ENCODE measurements around the gene LCN12. TPM values are rescaled to one million over a fixed set of nuclear protein-coding genes. Genes with fewer than 3 reads are reported as not detected.

LCN12 gene
- total RNA-seq, 2 donors from 2014 or later = 0.64 to 2.0 TPM

- H3K36me3 Mint-ChIP-seq = no peaks in the 10 kb centered on the region
- no peak overlapping the region for H3K27ac Mint-ChIP-seq
- no peak for ATAC-seq
- H3K9me3 Mint-ChIP-seq = peaks cover 9% of the 10 kb centered on the region in 2 donors
- DNase-seq (ENCODE audit: low spot score in 2 of 2) = no peak
Measured at GRCh38 chr9:136960938-136961275, 8.8 kb downstream of the LCN12 start.

DNA sequence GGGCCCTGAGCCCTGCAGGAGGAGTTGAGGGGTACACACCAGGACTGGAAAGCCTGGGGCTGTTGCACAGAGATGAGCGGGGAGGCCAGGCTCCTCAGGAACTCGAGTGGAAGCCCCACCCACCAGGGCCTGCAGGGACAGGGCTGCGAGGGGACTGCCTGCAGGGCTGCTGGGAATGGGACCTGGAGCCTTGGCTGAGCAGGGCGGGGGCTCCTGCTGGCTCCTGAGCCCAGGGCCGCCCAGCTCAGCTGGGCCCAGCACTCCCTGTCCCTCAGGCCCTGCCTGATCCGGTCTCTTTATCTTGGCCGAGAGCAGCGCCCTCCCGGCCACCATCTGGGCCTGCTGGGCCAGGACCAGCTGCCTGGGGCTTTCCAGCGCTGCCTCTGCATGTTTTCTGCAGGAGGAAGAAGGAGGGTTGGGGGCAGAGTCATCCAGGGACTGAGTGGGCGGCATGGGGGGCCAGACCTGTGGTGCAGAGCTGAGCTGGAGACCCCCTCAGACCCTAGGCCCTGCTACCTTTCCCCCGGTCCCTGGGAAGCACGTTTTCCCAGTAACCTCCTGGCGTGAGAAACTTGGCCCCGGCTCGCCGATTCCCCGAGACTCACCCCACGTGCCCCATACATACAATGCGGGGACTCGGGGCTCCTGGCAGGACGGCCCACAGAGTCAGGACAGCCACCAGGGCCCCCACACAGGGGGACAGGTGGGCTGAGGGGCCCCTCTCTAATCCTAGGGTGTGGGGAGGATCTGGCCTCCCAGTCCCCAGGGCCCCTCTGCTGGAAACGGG lies 9.4 kb downstream of the LCN12 start:
- Mint-ChIP-seq H3K27ac (no peak overlapping the region), H3K36me3 (no peaks in the 10 kb centered on the region), H3K9me3 (peaks cover 5% of the 10 kb centered on the region in 2 donors)
- DNase-seq (ENCODE audit: low spot score in 2 of 2) (no peak), ATAC-seq (no peak)

DNA sequence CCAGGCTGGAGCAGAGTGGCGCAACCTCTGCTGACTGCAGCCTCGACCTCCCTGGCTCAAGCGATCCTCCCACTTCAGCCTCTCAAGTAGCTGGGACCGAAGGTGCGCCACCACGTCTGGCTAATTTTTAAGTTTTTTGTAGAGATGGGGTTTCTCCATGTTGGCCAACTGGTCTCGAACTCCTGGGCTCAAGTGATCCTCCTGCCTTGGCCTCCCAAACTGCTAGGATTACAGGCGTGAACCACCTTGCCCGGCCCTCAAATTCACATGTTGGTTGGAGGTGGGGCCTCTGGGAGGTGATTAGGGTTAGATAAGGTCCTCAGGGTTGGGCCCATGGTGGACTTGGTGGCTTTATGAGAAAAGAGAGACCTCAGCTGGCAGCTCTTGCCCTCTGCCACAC lies 10.1 kb downstream of the LCN12 start:
- Mint-ChIP-seq H3K36me3 (no peaks in the 10 kb centered on the region), H3K9me3 (no peaks in the 10 kb centered on the region), H3K27ac (no peak overlapping the region)
- DNase-seq (ENCODE audit: low spot score in 2 of 2) (no peak), ATAC-seq (no peak)

DNA sequence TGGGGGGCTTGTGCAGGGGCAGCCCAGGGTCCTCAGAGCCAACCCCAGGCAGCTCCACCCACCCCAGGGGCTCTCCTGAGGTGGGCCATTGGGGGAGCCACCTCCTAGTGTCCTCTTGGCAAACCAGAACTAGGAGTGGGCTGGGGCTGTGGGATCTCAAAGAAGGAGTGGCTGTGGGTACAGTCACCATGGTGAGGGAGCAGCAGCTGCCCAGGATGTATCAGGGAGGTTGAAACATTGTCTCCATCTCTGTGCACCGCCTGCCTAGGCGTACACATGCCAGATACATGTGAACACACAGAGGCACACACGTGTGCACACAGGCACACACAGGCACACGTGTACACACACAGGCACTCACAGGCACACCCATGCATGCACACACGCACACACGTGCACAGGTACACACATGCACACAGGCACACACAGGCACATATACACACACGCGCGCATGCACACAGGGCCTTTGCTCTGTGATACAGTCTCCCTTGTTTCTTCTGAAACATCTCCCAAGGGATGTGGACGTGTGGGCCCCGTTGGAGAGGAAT lies 10.7 kb downstream of the LCN12 start:
- Mint-ChIP-seq H3K9me3 (no peaks in the 10 kb centered on the region), H3K27ac (no peak overlapping the region), H3K36me3 (no peaks in the 10 kb centered on the region)
- no peak for DNase-seq (ENCODE audit: low spot score in 2 of 2)
- ATAC-seq = no peak

- no peak for ATAC-seq
- no peak for DNase-seq (ENCODE audit: low spot score in 2 of 2)
- no peak overlapping the region for H3K27ac Mint-ChIP-seq
Measured at GRCh38 chr9:136963341-136963740, 11.3 kb downstream of the LCN12 start.

DNA sequence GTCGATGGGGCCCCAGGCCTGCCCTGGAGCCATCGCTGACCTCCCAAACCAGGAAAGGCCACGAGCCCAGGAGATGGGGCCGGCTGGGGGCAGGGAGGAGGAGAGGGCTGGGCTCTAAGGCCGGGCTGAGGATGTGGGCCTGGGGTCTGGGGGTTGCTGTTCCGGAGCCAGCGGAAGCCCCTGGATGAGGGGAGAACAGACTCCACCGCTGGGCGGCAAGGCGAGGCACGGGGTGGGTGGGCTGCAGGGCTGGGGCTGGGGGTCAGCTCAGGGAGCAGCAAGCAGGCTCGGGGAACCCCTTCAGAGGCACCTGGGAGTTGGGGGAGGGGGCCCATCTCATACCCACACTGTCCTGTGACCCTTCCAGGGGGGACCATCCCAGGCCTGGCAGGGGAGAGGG lies 11.7 kb downstream of the LCN12 start:
- no peak for ATAC-seq

More at GRCh38 chr9:136963341-136963740, 11.3 kb downstream of the LCN12 start:
- Mint-ChIP-seq H3K36me3 (no peaks in the 10 kb centered on the region), H3K9me3 (no peaks in the 10 kb centered on the region)

GRCh38 chr9:136964171-136964689 lies 12.2 kb downstream of the LCN12 start:
- H3K27ac Mint-ChIP-seq = no peak overlapping the region
- ATAC-seq (no peak), DNase-seq (ENCODE audit: low spot score in 2 of 2) (no peak)
- no peaks in the 10 kb centered on the region for H3K36me3 Mint-ChIP-seq
- no peaks in the 10 kb centered on the region for H3K9me3 Mint-ChIP-seq

More for the DNA sequence above, 11.7 kb downstream of the LCN12 start:
- no peak overlapping the region for H3K27ac Mint-ChIP-seq
- no peaks in the 10 kb centered on the region for H3K36me3 Mint-ChIP-seq
- no peak for DNase-seq (ENCODE audit: low spot score in 2 of 2)
- H3K9me3 Mint-ChIP-seq = no peaks in the 10 kb centered on the region

- no peaks in the 10 kb centered on the region for H3K9me3 Mint-ChIP-seq
- H3K27ac Mint-ChIP-seq = no peak overlapping the region
- ATAC-seq = no peak
- DNase-seq (ENCODE audit: low spot score in 2 of 2) = no peak
- H3K36me3 Mint-ChIP-seq = no peaks in the 10 kb centered on the region
Measured at GRCh38 chr9:136964833-136965422, 12.9 kb downstream of the LCN12 start.

- ATAC-seq (peak; percentile 51 to 57), DNase-seq (ENCODE audit: low spot score in 2 of 2) (no peak)
- Mint-ChIP-seq H3K36me3 (no peaks in the 10 kb centered on the region), H3K9me3 (no peaks in the 10 kb centered on the region), H3K27ac (peak overlapping the region in 1 of 2 donors; percentile 46)
Measured at GRCh38 chr9:136965771-136966484, 13.9 kb downstream of the LCN12 start.

GRCh38 chr9:136968333-136969127 lies 16.5 kb downstream of the LCN12 start:
- ATAC-seq (no peak), DNase-seq (ENCODE audit: low spot score in 2 of 2) (no peak)
- H3K27ac Mint-ChIP-seq = no peak overlapping the region
- no peaks in the 10 kb centered on the region for H3K36me3 Mint-ChIP-seq
- no peaks in the 10 kb centered on the region for H3K9me3 Mint-ChIP-seq

DNA sequence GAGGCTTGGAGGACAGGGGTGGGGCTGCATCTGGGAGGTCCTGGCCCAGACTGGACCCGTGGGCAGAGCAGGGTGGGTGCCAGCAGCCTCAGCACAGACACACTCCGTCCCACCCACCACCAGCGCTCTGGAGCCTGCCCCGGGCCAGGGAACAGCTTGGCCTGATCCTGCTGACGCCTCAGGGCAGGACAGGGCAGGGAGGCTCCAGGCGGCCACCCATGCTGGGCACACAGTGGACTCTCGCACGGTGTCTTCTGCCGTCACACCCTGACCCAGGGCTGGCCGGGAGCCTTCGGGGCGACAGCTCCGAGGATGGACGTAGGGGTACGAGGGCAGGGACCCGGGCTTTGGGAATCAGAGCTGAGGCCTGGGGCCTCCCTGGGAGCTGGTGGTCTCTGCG lies 17.1 kb downstream of the LCN12 start:
- no peak overlapping the region for H3K27ac Mint-ChIP-seq
- DNase-seq (ENCODE audit: low spot score in 2 of 2) (no peak), ATAC-seq (no peak)
- no peaks in the 10 kb centered on the region for H3K36me3 Mint-ChIP-seq
- H3K9me3 Mint-ChIP-seq = no peaks in the 10 kb centered on the region

GRCh38 chr9:136969774-136970173 lies 17.7 kb downstream of the LCN12 start:
- Mint-ChIP-seq H3K9me3 (no peaks in the 10 kb centered on the region), H3K27ac (no peak overlapping the region), H3K36me3 (no peaks in the 10 kb centered on the region)
- no peak for ATAC-seq
- DNase-seq (ENCODE audit: low spot score in 2 of 2) = no peak

DNA sequence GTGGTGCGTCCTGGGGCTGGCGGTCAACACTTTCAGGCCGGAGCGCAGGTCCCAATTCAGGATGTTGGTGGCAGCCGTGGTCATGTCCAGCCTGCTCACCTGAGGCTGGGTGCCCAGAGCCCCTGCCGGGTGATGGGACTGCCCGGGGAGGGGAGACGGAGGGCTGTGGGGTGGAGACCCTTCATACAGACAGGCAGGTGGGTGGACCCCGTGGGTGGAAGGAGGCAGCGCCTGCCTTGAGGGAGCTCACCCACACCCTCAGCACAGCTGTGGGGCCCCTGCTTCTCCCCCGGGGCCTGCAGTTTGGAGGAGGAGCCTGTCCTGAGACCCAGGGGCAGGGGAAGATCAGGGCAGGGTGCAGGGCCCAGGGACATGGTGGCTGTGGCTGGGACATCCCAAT lies 18.3 kb downstream of the LCN12 start:
- no peaks in the 10 kb centered on the region for H3K9me3 Mint-ChIP-seq
- no peak for DNase-seq (ENCODE audit: low spot score in 2 of 2)
- no peak for ATAC-seq
- no peaks in the 10 kb centered on the region for H3K36me3 Mint-ChIP-seq
- H3K27ac Mint-ChIP-seq = no peak overlapping the region

DNA sequence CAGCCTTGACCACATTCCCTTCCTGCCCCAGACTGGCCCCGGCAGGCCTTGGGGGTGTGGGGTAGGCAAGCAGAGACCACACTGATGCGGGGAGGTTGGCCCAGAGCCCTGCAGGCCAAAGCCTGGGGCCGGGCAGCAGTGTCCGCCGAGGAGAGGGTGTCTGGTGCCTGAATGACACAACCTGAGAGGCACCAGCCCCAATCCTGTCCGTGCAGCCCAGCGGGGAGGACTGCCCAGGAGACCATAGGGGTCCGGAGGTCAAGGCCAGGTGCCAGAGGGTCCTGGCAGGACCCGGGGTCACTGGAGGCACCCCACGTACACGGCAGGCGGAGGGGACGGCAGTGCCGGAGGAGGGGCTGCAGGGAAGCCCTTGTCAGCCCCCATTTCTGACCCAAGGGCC lies 19.7 kb downstream of the LCN12 start:
- Mint-ChIP-seq H3K36me3 (no peaks in the 10 kb centered on the region), H3K9me3 (no peaks in the 10 kb centered on the region), H3K27ac (no peak overlapping the region)
- ATAC-seq (no peak), DNase-seq (ENCODE audit: low spot score in 2 of 2) (no peak)

- DNase-seq (ENCODE audit: low spot score in 2 of 2) (no peak), ATAC-seq (no peak)
- Mint-ChIP-seq H3K27ac (no peak overlapping the region), H3K9me3 (no peaks in the 10 kb centered on the region), H3K36me3 (no peaks in the 10 kb centered on the region)
Measured at GRCh38 chr9:136972335-136972734, 20.3 kb downstream of the LCN12 start.

GRCh38 chr9:136972743-136973142 lies 20.7 kb downstream of the LCN12 start:
- ATAC-seq (no peak), DNase-seq (ENCODE audit: low spot score in 2 of 2) (no peak)
- no peaks in the 10 kb centered on the region for H3K36me3 Mint-ChIP-seq
- H3K9me3 Mint-ChIP-seq = no peaks in the 10 kb centered on the region
- H3K27ac Mint-ChIP-seq = no peak overlapping the region

Measured in activated naive CD4-positive, alpha-beta T cell treated with anti-CD3 and anti-CD28 coated beads, Interleukin-2, amount 50 U/mL, for 72 hours (primary cell).